Measurements from ENCODE around the gene MICALL2.

DNA sequence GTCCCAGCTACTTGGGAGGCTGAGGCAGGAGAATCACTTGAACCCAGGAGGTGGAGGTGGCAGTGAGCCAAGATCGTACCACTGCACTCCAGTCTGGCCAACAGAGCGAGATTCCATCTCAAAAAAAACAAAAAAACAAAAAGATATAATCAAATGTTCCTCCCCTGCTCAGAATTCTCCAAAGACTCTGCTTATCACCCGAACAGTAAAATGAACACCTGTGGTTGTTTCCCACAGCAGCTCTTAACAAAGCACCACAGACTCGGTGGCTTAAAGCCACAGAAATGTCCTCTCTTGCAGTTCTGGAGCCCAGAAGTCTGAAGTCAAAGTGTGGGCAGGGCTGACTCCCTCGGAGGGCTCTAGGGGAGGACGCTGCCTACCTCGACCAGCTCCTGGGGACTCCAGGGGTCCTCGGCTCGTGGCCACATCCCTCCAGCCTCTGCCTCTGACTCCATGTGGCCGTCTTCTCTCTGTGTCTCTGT is 49.0 kb upstream of the MICALL2 start:
- TF ChIP-seq, protein P1, sequence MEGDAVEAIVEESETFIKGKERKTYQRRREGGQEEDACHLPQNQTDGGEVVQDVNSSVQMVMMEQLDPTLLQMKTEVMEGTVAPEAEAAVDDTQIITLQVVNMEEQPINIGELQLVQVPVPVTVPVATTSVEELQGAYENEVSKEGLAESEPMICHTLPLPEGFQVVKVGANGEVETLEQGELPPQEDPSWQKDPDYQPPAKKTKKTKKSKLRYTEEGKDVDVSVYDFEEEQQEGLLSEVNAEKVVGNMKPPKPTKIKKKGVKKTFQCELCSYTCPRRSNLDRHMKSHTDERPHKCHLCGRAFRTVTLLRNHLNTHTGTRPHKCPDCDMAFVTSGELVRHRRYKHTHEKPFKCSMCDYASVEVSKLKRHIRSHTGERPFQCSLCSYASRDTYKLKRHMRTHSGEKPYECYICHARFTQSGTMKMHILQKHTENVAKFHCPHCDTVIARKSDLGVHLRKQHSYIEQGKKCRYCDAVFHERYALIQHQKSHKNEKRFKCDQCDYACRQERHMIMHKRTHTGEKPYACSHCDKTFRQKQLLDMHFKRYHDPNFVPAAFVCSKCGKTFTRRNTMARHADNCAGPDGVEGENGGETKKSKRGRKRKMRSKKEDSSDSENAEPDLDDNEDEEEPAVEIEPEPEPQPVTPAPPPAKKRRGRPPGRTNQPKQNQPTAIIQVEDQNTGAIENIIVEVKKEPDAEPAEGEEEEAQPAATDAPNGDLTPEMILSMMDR (IDR thresholded peaks at IDR 0.05; ENCODE audit: low read depth, low read length, poor library complexity, severe bottlenecking) = no peak
- TF ChIP-seq EZH2phosphoT487 (IDR thresholded peaks at IDR 0.05; ENCODE audit: borderline replicate concordance, low read length) = no peak
